Measurements from ENCODE around the gene STK38.

GRCh38 chr6:36493859-36494258, 53.4 kb downstream of the STK38 start:
- TF ChIP-seq EZH2phosphoT487 (IDR thresholded peaks at IDR 0.05; ENCODE audit: low read length) = no peak
- TF ChIP-seq, protein P1, sequence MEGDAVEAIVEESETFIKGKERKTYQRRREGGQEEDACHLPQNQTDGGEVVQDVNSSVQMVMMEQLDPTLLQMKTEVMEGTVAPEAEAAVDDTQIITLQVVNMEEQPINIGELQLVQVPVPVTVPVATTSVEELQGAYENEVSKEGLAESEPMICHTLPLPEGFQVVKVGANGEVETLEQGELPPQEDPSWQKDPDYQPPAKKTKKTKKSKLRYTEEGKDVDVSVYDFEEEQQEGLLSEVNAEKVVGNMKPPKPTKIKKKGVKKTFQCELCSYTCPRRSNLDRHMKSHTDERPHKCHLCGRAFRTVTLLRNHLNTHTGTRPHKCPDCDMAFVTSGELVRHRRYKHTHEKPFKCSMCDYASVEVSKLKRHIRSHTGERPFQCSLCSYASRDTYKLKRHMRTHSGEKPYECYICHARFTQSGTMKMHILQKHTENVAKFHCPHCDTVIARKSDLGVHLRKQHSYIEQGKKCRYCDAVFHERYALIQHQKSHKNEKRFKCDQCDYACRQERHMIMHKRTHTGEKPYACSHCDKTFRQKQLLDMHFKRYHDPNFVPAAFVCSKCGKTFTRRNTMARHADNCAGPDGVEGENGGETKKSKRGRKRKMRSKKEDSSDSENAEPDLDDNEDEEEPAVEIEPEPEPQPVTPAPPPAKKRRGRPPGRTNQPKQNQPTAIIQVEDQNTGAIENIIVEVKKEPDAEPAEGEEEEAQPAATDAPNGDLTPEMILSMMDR (IDR thresholded peaks at IDR 0.05; ENCODE audit: low read length) = no peak
